ENCODE data around the gene RGS19.
A peak's percentile ranks its signal among the peaks of the same experiment; 100 is the strongest.

RGS19 gene

GRCh38 chr20:64105846-64106434 is 26.6 kb upstream of the RGS19 start:
- Histone ChIP-seq H3K79me1 (ENCODE audit: low read depth, low read length) (peaks cover 2% of the 10 kb centered on the region), H2BK12ac (ENCODE audit: low read length) (no peak overlapping the region), H2BK120ac (ENCODE audit: low read depth, low read length) (no peak overlapping the region), H3K4ac (ENCODE audit: low read length) (no peak overlapping the region), H4K8ac (ENCODE audit: low read depth, low read length) (no peak overlapping the region), H2BK15ac (ENCODE audit: low read length) (no peak overlapping the region), H2BK5ac (ENCODE audit: low read length) (no peak overlapping the region), H2AFZ (ENCODE audit: low read length) (no peak overlapping the region), H2AK5ac (ENCODE audit: low read depth, low read length) (no peak overlapping the region), H3K27ac (replicated peaks; ENCODE audit: low read length) (no peak overlapping the region), H3K23ac (ENCODE audit: low read depth, low read length, poor library complexity) (peak overlapping the region; percentile 0), H3K27me3 (ENCODE audit: control insufficient read depth in 3 of 3, insufficient read depth in 3 of 3, low read depth in 1 of 3, low read length in 3 of 3) (peaks cover 0 to 77% (median 7%) of the 10 kb centered on the region in 3 experiments), H4K91ac (ENCODE audit: low read depth, low read length, poor library complexity) (no peak overlapping the region), H3K4me1 (ENCODE audit: control insufficient read depth in 2 of 2, insufficient read depth in 1 of 2, low read depth in 1 of 2, low read length in 2 of 2) (peaks cover 0 to 5% of the 10 kb centered on the region in 2 donors), H3K9me3 (replicated peaks in 1 of 2; ENCODE audit: control insufficient read depth in 2 of 2, insufficient read depth in 1 of 2, low read depth in 1 of 2, low read length in 2 of 2) (no peaks in the 10 kb centered on the region), H3K36me3 (replicated peaks in 1 of 2; ENCODE audit: control insufficient read depth in 2 of 2, insufficient read depth in 2 of 2, low read length in 2 of 2) (no peaks in the 10 kb centered on the region), H3K18ac (ENCODE audit: low read length) (no peak overlapping the region), H3K4me2 (ENCODE audit: insufficient read depth, low read length, poor library complexity, severe bottlenecking) (no peak overlapping the region), H3K9ac (ENCODE audit: low read depth, low read length, poor library complexity) (peak overlapping the region; percentile 1), H3K4me3 (ENCODE audit: low read length in 2 of 2) (peak overlapping the region in 1 of 2 donors; percentile 7), H3K14ac (ENCODE audit: low read length) (no peak overlapping the region)
- DNase-seq (ENCODE audit: low spot score), result no peak
- WGBS, 2 donors (ENCODE audit: extremely low coverage in 2 of 2, insufficient read length in 2 of 2, insufficient replicate concordance in 1 of 2), result no CpG with 5 or more reads among the region's 39 CpGs

- Histone ChIP-seq H3K9me3 (replicated peaks in 1 of 2; ENCODE audit: control insufficient read depth in 2 of 2, insufficient read depth in 1 of 2, low read depth in 1 of 2, low read length in 2 of 2) (no peaks in the 10 kb centered on the region), H2BK5ac (ENCODE audit: low read length) (peak overlapping the region; percentile 59), H3K79me1 (ENCODE audit: low read depth, low read length) (peaks cover 2% of the 10 kb centered on the region), H2BK15ac (ENCODE audit: low read length) (peak overlapping the region; percentile 51), H3K14ac (ENCODE audit: low read length) (no peak overlapping the region), H3K4me1 (ENCODE audit: control insufficient read depth in 2 of 2, insufficient read depth in 1 of 2, low read depth in 1 of 2, low read length in 2 of 2) (peaks cover 0 to 5% of the 10 kb centered on the region in 2 donors), H4K91ac (ENCODE audit: low read depth, low read length, poor library complexity) (no peak overlapping the region), H3K4ac (ENCODE audit: low read length) (peak overlapping the region; percentile 17), H4K8ac (ENCODE audit: low read depth, low read length) (peak overlapping the region; percentile 95), H3K27ac (replicated peaks; ENCODE audit: low read length) (no peak overlapping the region), H3K9ac (ENCODE audit: low read depth, low read length, poor library complexity) (no peak overlapping the region), H3K4me2 (ENCODE audit: insufficient read depth, low read length, poor library complexity, severe bottlenecking) (no peak overlapping the region), H3K27me3 (ENCODE audit: control insufficient read depth in 3 of 3, insufficient read depth in 3 of 3, low read depth in 1 of 3, low read length in 3 of 3) (peaks cover 0 to 78% (median 9%) of the 10 kb centered on the region in 3 experiments), H3K36me3 (replicated peaks in 1 of 2; ENCODE audit: control insufficient read depth in 2 of 2, insufficient read depth in 2 of 2, low read length in 2 of 2) (no peaks in the 10 kb centered on the region), H3K23ac (ENCODE audit: low read depth, low read length, poor library complexity) (peak overlapping the region; percentile 69), H3K18ac (ENCODE audit: low read length) (peak overlapping the region; percentile 53), H2AFZ (ENCODE audit: low read length) (no peak overlapping the region), H3K4me3 (ENCODE audit: low read length in 2 of 2) (no peak overlapping the region), H2BK120ac (ENCODE audit: low read depth, low read length) (no peak overlapping the region), H2AK5ac (ENCODE audit: low read depth, low read length) (peak overlapping the region; percentile 60), H2BK12ac (ENCODE audit: low read length) (peak overlapping the region; percentile 34)
- no peak for DNase-seq (ENCODE audit: low spot score)
- WGBS, 2 donors (ENCODE audit: extremely low coverage in 2 of 2, insufficient read length in 2 of 2, insufficient replicate concordance in 1 of 2), result no CpG with 5 or more reads among the region's 25 CpGs
These were observed 25.5 kb upstream of the RGS19 start for GRCh38 chr20:64104667-64105451.

- peak overlapping the region; percentile 48 for H3K23ac ChIP-seq (ENCODE audit: low read depth, low read length, poor library complexity)
- H3K36me3 ChIP-seq (replicated peaks in 1 of 2; ENCODE audit: control insufficient read depth in 2 of 2, insufficient read depth in 2 of 2, low read length in 2 of 2), result no peaks in the 10 kb centered on the region
- H2BK120ac ChIP-seq (ENCODE audit: low read depth, low read length), result peak overlapping the region; percentile 24
- no peak for DNase-seq (ENCODE audit: low spot score)
- no peak overlapping the region for H3K9ac ChIP-seq (ENCODE audit: low read depth, low read length, poor library complexity)
- H3K9me3 ChIP-seq (replicated peaks in 1 of 2; ENCODE audit: control insufficient read depth in 2 of 2, insufficient read depth in 1 of 2, low read depth in 1 of 2, low read length in 2 of 2), result no peaks in the 10 kb centered on the region
- no peak overlapping the region for H2BK5ac ChIP-seq (ENCODE audit: low read length)
- no peak overlapping the region for H3K4ac ChIP-seq (ENCODE audit: low read length)
- no CpG with 5 or more reads among the region's 20 CpGs for WGBS, 2 donors (ENCODE audit: extremely low coverage in 2 of 2, insufficient read length in 2 of 2, insufficient replicate concordance in 1 of 2)
- peak overlapping the region; percentile 88 for H2AK5ac ChIP-seq (ENCODE audit: low read depth, low read length)
- H3K14ac ChIP-seq (ENCODE audit: low read length), result peak overlapping the region; percentile 40
- peak overlapping the region; percentile 67 for H2BK12ac ChIP-seq (ENCODE audit: low read length)
- no peak overlapping the region for H3K4me2 ChIP-seq (ENCODE audit: insufficient read depth, low read length, poor library complexity, severe bottlenecking)
- no peak overlapping the region for H2AFZ ChIP-seq (ENCODE audit: low read length)
- H3K79me1 ChIP-seq (ENCODE audit: low read depth, low read length), result peaks cover 2% of the 10 kb centered on the region
- no peak overlapping the region for H3K4me3 ChIP-seq (ENCODE audit: low read length in 2 of 2)
- H3K18ac ChIP-seq (ENCODE audit: low read length), result no peak overlapping the region
- peak overlapping the region; percentile 51 for H2BK15ac ChIP-seq (ENCODE audit: low read length)
- H3K4me1 ChIP-seq (ENCODE audit: control insufficient read depth in 2 of 2, insufficient read depth in 1 of 2, low read depth in 1 of 2, low read length in 2 of 2), result peaks cover 0 to 5% of the 10 kb centered on the region in 2 donors
- no peak overlapping the region for H4K8ac ChIP-seq (ENCODE audit: low read depth, low read length)
- no peak overlapping the region for H4K91ac ChIP-seq (ENCODE audit: low read depth, low read length, poor library complexity)
- no peak overlapping the region for H3K27ac ChIP-seq (replicated peaks; ENCODE audit: low read length)
- H3K27me3 ChIP-seq (ENCODE audit: control insufficient read depth in 3 of 3, insufficient read depth in 3 of 3, low read depth in 1 of 3, low read length in 3 of 3), result peaks cover 0 to 78% (median 9%) of the 10 kb centered on the region in 3 experiments
These were observed 24.8 kb upstream of the RGS19 start for GRCh38 chr20:64103871-64104666.
